ENCODE measurements around the gene TAF6.

GRCh38 chr7:100093498-100093897, 25.7 kb downstream of the TAF6 start:
- no peak for TF ChIP-seq TEAD4 (IDR thresholded peaks at IDR 0.05)
- no peak for TF ChIP-seq EP300 (IDR thresholded peaks at IDR 0.05; ENCODE audit: borderline replicate concordance)
- TF ChIP-seq USF1 (IDR thresholded peaks at IDR 0.05), result no peak
- no peak for TF ChIP-seq REST (IDR thresholded peaks at IDR 0.05; ENCODE audit: low read depth)
- TF ChIP-seq YY1 (IDR thresholded peaks at IDR 0.05; ENCODE audit: low read depth), result no peak
